PC-3 (cell line): ENCODE measurements around the gene CDK5RAP2. TPM values are rescaled to one million over a fixed set of nuclear protein-coding genes. Genes with fewer than 3 reads are reported as not detected.
"Not testable (repeated sequence)": the region's sequence is repeated elsewhere in the genome, so short reads cannot be mapped to it uniquely, and the experiment has no call there.

Experiments used
- ATAC-seq: fragments of 200-7000 bp; cut with Tn5 transposase; 2 replicates; pipeline ENCODE4 v1.9.1; 2020; ENCODE audit warnings: mild to moderate bottlenecking, moderate library complexity
- BruUV-seq: library from RNA; stranded (reverse); fragments of 400-500 nt; replicated peaks from 2 replicates; lab custom pipeline; 2021; lab: Mats Ljungman, UMichigan
- CTCF ChIA-PET: fragments of 300-600 bp; sonication (Branson Sonifier 250); formaldehyde crosslinking; loops from one replicate; lab custom pipeline; 2022; ENCODE audit warnings: antibody characterized with exemption; lab: Charles Lee
- POLR2A ChIA-PET: fragments of 300-600 bp; sonication (Branson Sonifier 250); formaldehyde crosslinking; loops from one replicate; lab custom pipeline; 2022; ENCODE audit warnings: antibody characterized with exemption; ENCODE audit not compliant: unreplicated experiment; lab: Charles Lee
- DNase-seq: peaks from one replicate; pipeline ENCODE4 v3.0.0-alpha.2; 2015
- H2AFZ ChIP-seq: fragments of 300-600 bp; sonication (generic); 2 replicates; pipeline ENCODE4 v1.6.0; 2016; ENCODE audit warnings: antibody characterized with exemption, low read length
- H3F3A ChIP-seq: fragments of 300-600 bp; sonication (generic); one replicate; pipeline ENCODE4 v1.6.0; 2017; ENCODE audit warnings: antibody characterized with exemption, low read length, control low read depth, mild to moderate bottlenecking; ENCODE audit not compliant: unreplicated experiment
- H3K27ac ChIP-seq: fragments of 300-600 bp; sonication (generic); 2 replicates; pipeline ENCODE4 v1.5.1; 2016; ENCODE audit warnings: mild to moderate bottlenecking, low read length
- H3K27me3 ChIP-seq: fragments of 300-600 bp; sonication (generic); 2 replicates; pipeline ENCODE4 v1.6.1; 2016; ENCODE audit warnings: low read length, mixed read lengths
- H3K36me3 ChIP-seq: fragments of 300-600 bp; sonication (generic); 2 replicates; pipeline ENCODE4 v1.6.1; 2016; ENCODE audit warnings: low read depth, mixed run types, low read length, mixed read lengths
- H3K4me1 ChIP-seq: fragments of 300-600 bp; sonication (generic); 2 replicates; pipeline ENCODE4 v1.5.1; 2016; ENCODE audit warnings: low read length; ENCODE audit not compliant: insufficient read depth
- H3K4me2 ChIP-seq: fragments of 300-600 bp; sonication (generic); 2 replicates; pipeline ENCODE4 v1.6.0; 2016; ENCODE audit warnings: low read length
- H3K4me3 ChIP-seq: fragments of 300-600 bp; sonication (generic); 2 replicates; pipeline ENCODE4 v1.5.1; 2016; ENCODE audit warnings: mild to moderate bottlenecking, low read length, mixed read lengths
- H3K79me2 ChIP-seq: fragments of 300-600 bp; sonication (generic); 2 replicates; pipeline ENCODE4 v1.6.1; 2017; ENCODE audit warnings: low read length, mixed read lengths
- H3K9ac ChIP-seq: fragments of 300-600 bp; sonication (generic); 2 replicates; pipeline ENCODE4 v1.6.0; 2016; ENCODE audit warnings: mild to moderate bottlenecking, low read length
- H3K9me2 ChIP-seq: fragments of 300-600 bp; sonication (generic); replicated peaks from 2 replicates; pipeline ENCODE4 v1.6.1; 2016; ENCODE audit warnings: mixed run types, low read length, mixed read lengths
- H3K9me3 ChIP-seq: fragments of 300-600 bp; sonication (generic); 2 replicates; pipeline ENCODE4 v1.6.1; 2016; ENCODE audit warnings: low read length, mixed read lengths
- H4K20me1 ChIP-seq: fragments of 300-600 bp; sonication (generic); 2 replicates; pipeline ENCODE4 v1.6.1; 2016; ENCODE audit warnings: low read length, mixed read lengths
- EZH2 ChIP-seq: fragments of 300-600 bp; sonication (generic); IDR thresholded peaks from one replicate; pipeline ENCODE4 v1.6.1; 2017; ENCODE audit warnings: antibody characterized with exemption, mild to moderate bottlenecking, low read length; ENCODE audit not compliant: unreplicated experiment
- EZH2phosphoT487 ChIP-seq: fragments of 300-600 bp; sonication (generic); IDR thresholded peaks from 2 replicates; pipeline ENCODE4 v1.6.1; 2018; ENCODE audit warnings: mild to moderate bottlenecking, antibody characterized with exemption, low read length, borderline replicate concordance
- intact Hi-C: fragments of 100-400 bp; cut with micrococcal nuclease; formaldehyde crosslinking; loops from 2 replicates; pipeline ENCODE4 v1.9.0; 2023
- total RNA-seq: library from RNA; depleted of rRNA; stranded (reverse); fragments of >200 nt; gene quantifications from 2 replicates; pipeline ENCODE4 v1.2.3, GENCODE V29; 2014
- TF ChIP-seq, protein P1 (sequence below): fragments of 300-600 bp; sonication (generic); conservative IDR thresholded peaks from 2 replicates; pipeline ENCODE4 v1.5.1; 2017; ENCODE audit warnings: antibody characterized with exemption, low read depth, mild to moderate bottlenecking, low read length

Gene CDK5RAP2
- total RNA-seq, 1 experiment from 2014 or later: 37.4 TPM

DNA sequence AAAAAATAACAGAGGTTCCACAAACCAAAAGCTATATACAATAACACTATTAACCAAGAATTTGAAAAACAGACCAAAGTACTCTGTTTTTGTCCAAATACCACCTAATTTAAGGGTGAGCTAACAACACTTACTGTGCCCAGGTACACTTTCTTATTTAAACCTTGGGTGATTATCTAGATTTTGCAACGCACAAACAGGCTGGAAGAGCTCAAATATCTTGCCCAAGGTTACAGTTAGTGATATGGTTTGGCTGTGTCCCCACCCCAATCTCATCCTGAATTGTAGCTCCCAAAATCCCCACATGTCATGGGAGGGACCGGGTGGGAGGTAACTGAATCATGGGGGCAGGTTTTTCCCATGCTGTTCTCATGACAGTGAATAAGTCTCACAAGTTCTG lies 58.9 kb downstream of the CDK5RAP2 start:
- Histone ChIP-seq H3K9ac (no peak overlapping the region), H3K9me3 (no peaks in the 10 kb centered on the region), H3F3A (no peaks in the 10 kb centered on the region), H3K4me3 (no peak overlapping the region), H3K9me2 (no peaks in the 10 kb centered on the region), H3K36me3 (peaks cover 21% of the 10 kb centered on the region; the same call in 1 of the 2 replicates), H2AFZ (no peak overlapping the region), H3K27me3 (no peaks in the 10 kb centered on the region), H3K4me1 (no peaks in the 10 kb centered on the region), H3K79me2 (no peaks in the 10 kb centered on the region), H3K27ac (no peak overlapping the region), H3K4me2 (no peak overlapping the region), H4K20me1 (no peaks in the 10 kb centered on the region)
- ChIA-PET POLR2A (no interaction called here), CTCF (no interaction called here)
- TF ChIP-seq, protein P1, sequence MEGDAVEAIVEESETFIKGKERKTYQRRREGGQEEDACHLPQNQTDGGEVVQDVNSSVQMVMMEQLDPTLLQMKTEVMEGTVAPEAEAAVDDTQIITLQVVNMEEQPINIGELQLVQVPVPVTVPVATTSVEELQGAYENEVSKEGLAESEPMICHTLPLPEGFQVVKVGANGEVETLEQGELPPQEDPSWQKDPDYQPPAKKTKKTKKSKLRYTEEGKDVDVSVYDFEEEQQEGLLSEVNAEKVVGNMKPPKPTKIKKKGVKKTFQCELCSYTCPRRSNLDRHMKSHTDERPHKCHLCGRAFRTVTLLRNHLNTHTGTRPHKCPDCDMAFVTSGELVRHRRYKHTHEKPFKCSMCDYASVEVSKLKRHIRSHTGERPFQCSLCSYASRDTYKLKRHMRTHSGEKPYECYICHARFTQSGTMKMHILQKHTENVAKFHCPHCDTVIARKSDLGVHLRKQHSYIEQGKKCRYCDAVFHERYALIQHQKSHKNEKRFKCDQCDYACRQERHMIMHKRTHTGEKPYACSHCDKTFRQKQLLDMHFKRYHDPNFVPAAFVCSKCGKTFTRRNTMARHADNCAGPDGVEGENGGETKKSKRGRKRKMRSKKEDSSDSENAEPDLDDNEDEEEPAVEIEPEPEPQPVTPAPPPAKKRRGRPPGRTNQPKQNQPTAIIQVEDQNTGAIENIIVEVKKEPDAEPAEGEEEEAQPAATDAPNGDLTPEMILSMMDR: no peak
- TF ChIP-seq EZH2: no peak
- no peak for TF ChIP-seq EZH2phosphoT487
- intact Hi-C loops: no loop called here
- ATAC-seq (no peak), DNase-seq (no peak)
- no TSS peak for BruUV-seq

DNA sequence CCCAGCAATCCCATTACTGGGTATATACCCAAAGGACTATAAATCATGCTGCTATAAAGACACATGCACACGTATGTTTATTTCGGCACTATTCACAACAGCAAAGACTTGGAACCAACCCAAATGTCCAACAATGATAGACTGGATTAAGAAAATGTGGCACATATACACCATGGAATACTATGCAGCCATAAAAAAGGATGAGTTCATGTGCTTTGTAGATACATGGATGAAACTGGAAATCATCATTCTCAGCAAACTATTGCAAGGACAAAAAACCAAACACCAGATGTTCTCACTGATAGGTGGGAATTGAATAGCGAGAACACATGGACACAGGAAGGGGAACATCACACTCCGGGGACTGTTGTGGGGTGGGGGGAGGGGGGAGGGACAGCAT lies 64.0 kb downstream of the CDK5RAP2 start:
- H3K27ac ChIP-seq, H4K20me1 ChIP-seq, H2AFZ ChIP-seq, H3K9me2 ChIP-seq, H3K4me3 ChIP-seq, POLR2A ChIA-PET, H3K4me2 ChIP-seq, H3K4me1 ChIP-seq, ATAC-seq, H3F3A ChIP-seq, intact Hi-C loops, CTCF ChIA-PET, H3K79me2 ChIP-seq, H3K27me3 ChIP-seq, H3K9me3 ChIP-seq, BruUV-seq, DNase-seq, H3K9ac ChIP-seq: not testable (repeated sequence)
- H3K36me3 ChIP-seq: peaks cover 13% of the 10 kb centered on the region

DNA sequence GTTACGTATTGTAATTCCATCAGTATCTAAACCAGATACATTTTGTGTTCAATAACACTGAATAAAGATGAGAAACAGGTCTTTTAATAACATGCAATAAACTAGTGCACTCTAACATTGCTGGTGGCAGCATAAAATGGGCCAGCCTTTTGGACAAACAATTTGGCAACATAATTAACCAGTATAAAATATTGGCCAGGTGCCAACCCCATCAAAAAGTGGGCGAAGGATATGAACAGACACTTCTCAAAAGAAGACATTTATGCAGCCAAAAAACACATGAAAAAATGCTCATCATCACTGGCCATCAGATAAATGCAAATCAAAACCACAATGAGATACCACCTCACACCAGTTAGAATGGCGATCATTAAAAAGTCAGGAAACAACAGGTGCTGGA lies 64.5 kb downstream of the CDK5RAP2 start:
- CTCF ChIA-PET: not testable (repeated sequence)

DNA sequence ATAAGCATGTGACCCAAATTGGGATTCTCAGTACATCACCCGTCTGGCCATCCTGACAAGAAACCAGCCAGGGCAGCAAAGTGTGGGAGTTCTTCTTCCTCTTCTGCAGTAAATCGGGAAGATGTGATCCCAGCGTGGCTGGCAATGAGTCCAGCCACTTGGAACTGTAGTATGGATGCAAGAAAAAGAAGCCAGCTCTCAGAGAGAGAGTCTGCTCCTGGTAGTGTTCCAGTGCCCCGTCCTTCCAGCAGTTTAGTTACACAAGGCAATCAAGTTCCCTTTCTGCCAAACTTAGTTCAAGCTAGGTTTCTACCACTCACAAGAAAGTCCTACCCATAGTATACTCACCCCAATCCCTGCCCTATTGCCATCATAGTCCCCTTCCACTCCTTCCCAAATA lies 65.6 kb downstream of the CDK5RAP2 start:
- ATAC-seq: no peak
- no peak overlapping the region for H3K27ac ChIP-seq
- H3K36me3 ChIP-seq: peaks cover 15% of the 10 kb centered on the region
- H3K9me3 ChIP-seq: no peaks in the 10 kb centered on the region
- H3K4me1 ChIP-seq: no peaks in the 10 kb centered on the region
- intact Hi-C loops: no loop called here
- BruUV-seq: no TSS peak
- no peak overlapping the region for H3K4me3 ChIP-seq
- no peaks in the 10 kb centered on the region for H3F3A ChIP-seq
- H3K27me3 ChIP-seq: no peaks in the 10 kb centered on the region
- TF ChIP-seq EZH2 (no peak), EZH2phosphoT487 (no peak)
- TF ChIP-seq, protein P1: no peak
- no peaks in the 10 kb centered on the region for H4K20me1 ChIP-seq
- H3K9me2 ChIP-seq: no peaks in the 10 kb centered on the region
- no peak for DNase-seq
- H3K9ac ChIP-seq: no peak overlapping the region
- ChIA-PET POLR2A (no interaction called here), CTCF (no interaction called here)
- H3K79me2 ChIP-seq: no peaks in the 10 kb centered on the region
- no peak overlapping the region for H3K4me2 ChIP-seq
- H2AFZ ChIP-seq: no peak overlapping the region

More for the DNA sequence above, 64.5 kb downstream of the CDK5RAP2 start:
- H3K79me2 ChIP-seq, H3K9me2 ChIP-seq, H3K9me3 ChIP-seq, H4K20me1 ChIP-seq, H2AFZ ChIP-seq, H3K4me3 ChIP-seq, intact Hi-C loops, H3F3A ChIP-seq, BruUV-seq, H3K27ac ChIP-seq, DNase-seq, H3K4me1 ChIP-seq, H3K27me3 ChIP-seq, H3K9ac ChIP-seq, H3K4me2 ChIP-seq, ATAC-seq, POLR2A ChIA-PET: not testable (repeated sequence)
- peaks cover 15% of the 10 kb centered on the region for H3K36me3 ChIP-seq
